COLO829 (cell line): ENCODE measurements around the gene ELOVL5.
A peak's percentile ranks its signal among the peaks of the same experiment; 100 is the strongest.
"Not testable (repeated sequence)": the region's sequence is repeated elsewhere in the genome, so short reads cannot be mapped to it uniquely, and the experiment has no call there.

Experiments
- DNase-seq: peaks from one replicate; pipeline ENCODE4 v3.0.0; 2012; ENCODE audit warnings: low spot score

ELOVL5 gene

GRCh38 chr6:53328375-53328774 is 20.4 kb downstream of the ELOVL5 start:
- DNase-seq = no peak

- DNase-seq = no peak
These were observed 21.7 kb downstream of the ELOVL5 start for GRCh38 chr6:53327017-53327395.

GRCh38 chr6:53326372-53327016 is 22.3 kb downstream of the ELOVL5 start:
- DNase-seq = peak; percentile 89

- DNase-seq = no peak
These were observed 23.0 kb downstream of the ELOVL5 start for GRCh38 chr6:53325785-53326184.

GRCh38 chr6:53322188-53323029 is 26.3 kb downstream of the ELOVL5 start:
- DNase-seq = no peak

GRCh38 chr6:53321701-53322100 is 27.0 kb downstream of the ELOVL5 start:
- no peak for DNase-seq

GRCh38 chr6:53320964-53321363 is 27.8 kb downstream of the ELOVL5 start:
- no peak for DNase-seq

GRCh38 chr6:53318429-53318828 is 30.3 kb downstream of the ELOVL5 start:
- DNase-seq = no peak

- DNase-seq = no peak
These were observed 30.9 kb downstream of the ELOVL5 start for GRCh38 chr6:53317861-53318260.

- DNase-seq = not testable (repeated sequence)
These were observed 31.5 kb downstream of the ELOVL5 start for GRCh38 chr6:53317299-53317698.

GRCh38 chr6:53316142-53316541 is 32.6 kb downstream of the ELOVL5 start:
- no peak for DNase-seq

- DNase-seq = no peak
These were observed 33.5 kb downstream of the ELOVL5 start for GRCh38 chr6:53315086-53315724.

- no peak for DNase-seq
These were observed 34.9 kb downstream of the ELOVL5 start for GRCh38 chr6:53313784-53314400.

- no peak for DNase-seq
These were observed 36.4 kb downstream of the ELOVL5 start for GRCh38 chr6:53312355-53312754.

- no peak for DNase-seq
These were observed 37.2 kb downstream of the ELOVL5 start for GRCh38 chr6:53311586-53311935.

- DNase-seq = no peak
These were observed 37.8 kb downstream of the ELOVL5 start for GRCh38 chr6:53310771-53311585.

- no peak for DNase-seq
These were observed 38.8 kb downstream of the ELOVL5 start for GRCh38 chr6:53309901-53310300.

- no peak for DNase-seq
These were observed 39.5 kb downstream of the ELOVL5 start for GRCh38 chr6:53309059-53309900.

- no peak for DNase-seq
These were observed 41.9 kb downstream of the ELOVL5 start for GRCh38 chr6:53306819-53307347.

GRCh38 chr6:53306217-53306616 is 42.5 kb downstream of the ELOVL5 start:
- DNase-seq = not testable (repeated sequence)
